Measurements from ENCODE around the gene CYP46A1. TPM values are rescaled to one million over a fixed set of nuclear protein-coding genes. Genes with fewer than 3 reads are reported as not detected.
"Not testable (repeated sequence)": the region's sequence is repeated elsewhere in the genome, so short reads cannot be mapped to it uniquely, and the experiment has no call there.

CYP46A1 gene
- 0.04 and 0.42 TPM in 2 replicates for total RNA-seq (2014; rRNA removed; shearing (Covaris generic))

GRCh38 chr14:99683619-99684409 is at the start of gene CYP46A1:
Gene CYP46A1, plus strand, starts transcription at chr14:99684298. Its CDS starts 120 bp downstream, at chr14:99684418.
- Histone ChIP-seq H3K36me3 (replicated peaks; ENCODE audit: control insufficient read depth, insufficient read depth, low read length) (no peaks in the 10 kb centered on the region), H3K4me3 (ENCODE audit: insufficient read depth, low read depth, low read length) (peak within 1 kb of the TSS; percentile 81), H3K27me3 (ENCODE audit: control insufficient read depth, insufficient read depth, low read length) (no peaks in the 10 kb centered on the region; the same call in 1 of the 2 replicates)
- peak; percentile 100 for DNase-seq

GRCh38 chr14:99634443-99634842 is 49.7 kb upstream of the CYP46A1 start:
- Histone ChIP-seq H3K4me3 (ENCODE audit: insufficient read depth, low read depth, low read length) (no peak overlapping the region), H3K36me3 (replicated peaks; ENCODE audit: control insufficient read depth, insufficient read depth, low read length) (no peaks in the 10 kb centered on the region), H3K27me3 (ENCODE audit: control insufficient read depth, insufficient read depth, low read length) (no peaks in the 10 kb centered on the region)
- no peak for DNase-seq

- Histone ChIP-seq H3K4me3 (ENCODE audit: insufficient read depth, low read depth, low read length) (no peak overlapping the region), H3K36me3 (replicated peaks; ENCODE audit: control insufficient read depth, insufficient read depth, low read length) (no peaks in the 10 kb centered on the region), H3K27me3 (ENCODE audit: control insufficient read depth, insufficient read depth, low read length) (no peaks in the 10 kb centered on the region)
- DNase-seq = no peak
Observed at GRCh38 chr14:99635116-99635515, 49.0 kb upstream of the CYP46A1 start.

- no peaks in the 10 kb centered on the region for H3K36me3 ChIP-seq (replicated peaks; ENCODE audit: control insufficient read depth, insufficient read depth, low read length)
Observed at GRCh38 chr14:99636487-99636886, 47.6 kb upstream of the CYP46A1 start.

GRCh38 chr14:99637624-99638023 is 46.5 kb upstream of the CYP46A1 start:
- DNase-seq = no peak
- Histone ChIP-seq H3K27me3 (ENCODE audit: control insufficient read depth, insufficient read depth, low read length) (no peaks in the 10 kb centered on the region), H3K4me3 (ENCODE audit: insufficient read depth, low read depth, low read length) (no peak overlapping the region), H3K36me3 (replicated peaks; ENCODE audit: control insufficient read depth, insufficient read depth, low read length) (no peaks in the 10 kb centered on the region)

More at GRCh38 chr14:99636487-99636886, 47.6 kb upstream of the CYP46A1 start:
- no peak overlapping the region for H3K4me3 ChIP-seq (ENCODE audit: insufficient read depth, low read depth, low read length)
- DNase-seq = no peak
- H3K27me3 ChIP-seq (ENCODE audit: control insufficient read depth, insufficient read depth, low read length) = no peaks in the 10 kb centered on the region

GRCh38 chr14:99642771-99643170 is 41.3 kb upstream of the CYP46A1 start:
- H3K4me3 ChIP-seq (ENCODE audit: insufficient read depth, low read depth, low read length); H3K36me3 ChIP-seq (replicated peaks; ENCODE audit: control insufficient read depth, insufficient read depth, low read length); DNase-seq: not testable (repeated sequence)
- peaks cover 20% of the 10 kb centered on the region for H3K27me3 ChIP-seq (ENCODE audit: control insufficient read depth, insufficient read depth, low read length)

GRCh38 chr14:99643343-99643742 is 40.8 kb upstream of the CYP46A1 start:
- no peaks in the 10 kb centered on the region for H3K36me3 ChIP-seq (replicated peaks; ENCODE audit: control insufficient read depth, insufficient read depth, low read length)
- peaks cover 20% of the 10 kb centered on the region for H3K27me3 ChIP-seq (ENCODE audit: control insufficient read depth, insufficient read depth, low read length)
- DNase-seq = no peak
- H3K4me3 ChIP-seq (ENCODE audit: insufficient read depth, low read depth, low read length) = no peak overlapping the region

- H3K36me3 ChIP-seq (replicated peaks; ENCODE audit: control insufficient read depth, insufficient read depth, low read length) = no peaks in the 10 kb centered on the region
Observed at GRCh38 chr14:99644035-99644587, 40.0 kb upstream of the CYP46A1 start.

GRCh38 chr14:99644723-99645544 is 39.2 kb upstream of the CYP46A1 start, which contains the start of gene HHIPL1:
Gene HHIPL1, plus strand, starts transcription at chr14:99645129. Its CDS starts 79 bp downstream, at chr14:99645208.
- Histone ChIP-seq H3K36me3 (replicated peaks; ENCODE audit: control insufficient read depth, insufficient read depth, low read length) (no peaks in the 10 kb centered on the region), H3K4me3 (ENCODE audit: insufficient read depth, low read depth, low read length) (peak within 1 kb of the TSS; percentile 55), H3K27me3 (ENCODE audit: control insufficient read depth, insufficient read depth, low read length) (peaks cover 20% of the 10 kb centered on the region)
- peak; percentile 88 for DNase-seq

More at GRCh38 chr14:99644035-99644587, 40.0 kb upstream of the CYP46A1 start:
- H3K27me3 ChIP-seq (ENCODE audit: control insufficient read depth, insufficient read depth, low read length) = peaks cover 20% of the 10 kb centered on the region
- DNase-seq = no peak
- H3K4me3 ChIP-seq (ENCODE audit: insufficient read depth, low read depth, low read length) = peak overlapping the region; percentile 55; the same call in 1 of the 2 replicates

- no peaks in the 10 kb centered on the region for H3K36me3 ChIP-seq (replicated peaks; ENCODE audit: control insufficient read depth, insufficient read depth, low read length)
- H3K27me3 ChIP-seq (ENCODE audit: control insufficient read depth, insufficient read depth, low read length) = peaks cover 20% of the 10 kb centered on the region
- no peak for DNase-seq
- peak overlapping the region; percentile 55 for H3K4me3 ChIP-seq (ENCODE audit: insufficient read depth, low read depth, low read length)
Observed at GRCh38 chr14:99645545-99646505, 38.3 kb upstream of the CYP46A1 start.

- peaks cover 20% of the 10 kb centered on the region for H3K27me3 ChIP-seq (ENCODE audit: control insufficient read depth, insufficient read depth, low read length)
- no peak for DNase-seq
- no peaks in the 10 kb centered on the region for H3K36me3 ChIP-seq (replicated peaks; ENCODE audit: control insufficient read depth, insufficient read depth, low read length)
- no peak overlapping the region for H3K4me3 ChIP-seq (ENCODE audit: insufficient read depth, low read depth, low read length)
Observed at GRCh38 chr14:99647411-99647810, 36.7 kb upstream of the CYP46A1 start.

- no peak for DNase-seq
- peaks cover 20% of the 10 kb centered on the region for H3K27me3 ChIP-seq (ENCODE audit: control insufficient read depth, insufficient read depth, low read length)
- no peaks in the 10 kb centered on the region for H3K36me3 ChIP-seq (replicated peaks; ENCODE audit: control insufficient read depth, insufficient read depth, low read length)
- H3K4me3 ChIP-seq (ENCODE audit: insufficient read depth, low read depth, low read length) = no peak overlapping the region
Observed at GRCh38 chr14:99648027-99648784, 35.9 kb upstream of the CYP46A1 start.

GRCh38 chr14:99649219-99649618 is 34.9 kb upstream of the CYP46A1 start:
- no peak overlapping the region for H3K4me3 ChIP-seq (ENCODE audit: insufficient read depth, low read depth, low read length)
- H3K27me3 ChIP-seq (ENCODE audit: control insufficient read depth, insufficient read depth, low read length) = peaks cover 18% of the 10 kb centered on the region
- H3K36me3 ChIP-seq (replicated peaks; ENCODE audit: control insufficient read depth, insufficient read depth, low read length) = no peaks in the 10 kb centered on the region
- no peak for DNase-seq
